SH-SY5Y (cell line): ENCODE results near the gene TSKS.

Source experiments
- GATA2 ChIP-seq: IDR thresholded peaks from 2 replicates; pipeline ENCODE4 v1.6.1; 2011; ENCODE audit warnings: mild to moderate bottlenecking, low read depth, low read length
- GATA3 ChIP-seq: IDR thresholded peaks from 2 replicates; pipeline ENCODE4 v1.6.1; 2011; ENCODE audit warnings: low read depth, mild to moderate bottlenecking, low read length, moderate library complexity

GRCh38 chr19:49766930-49767299 lies 3.8 kb upstream of the TSKS start, which contains the start of gene AP2A1:
- TF ChIP-seq GATA2: no peak
- no peak for TF ChIP-seq GATA3
